Esophagus muscularis mucosa (tissue), 4 donors: ENCODE data around the gene RTKN. TPM values are rescaled to one million over a fixed set of nuclear protein-coding genes. Genes with fewer than 3 reads are reported as not detected.
"Not testable (repeated sequence)": the region's sequence is repeated elsewhere in the genome, so short reads cannot be mapped to it uniquely, and the experiment has no call there.

Source experiments
- DNase-seq: peaks from one replicate; pipeline ENCODE4 v3.0.0-alpha.2; 2017; ENCODE audit errors: extremely low spot score
- H3K27ac ChIP-seq, 4 donors: fragments of 200-600 bp; sonication (generic); replicated peaks in 1 of 4; 1 replicate in 3 of 4; 2 replicates in 1 of 4; pipeline ENCODE4 v1.5.1; 2016 to 2019; ENCODE audit warnings: mild to moderate bottlenecking in 1 of 4
- H3K27me3 ChIP-seq, 4 donors: fragments of 200-600 bp; sonication (generic); one replicate each; pipeline versions ENCODE4 v1.5.1 to v1.6.0; 2016 to 2019
- H3K36me3 ChIP-seq, 4 donors: fragments of 200-600 bp; sonication (generic); one replicate each; pipeline ENCODE4 v1.5.1; 2016 to 2019
- H3K4me1 ChIP-seq, 4 donors: fragments of 200-600 bp; sonication (generic); one replicate each; pipeline ENCODE4 v1.5.1; 2016 to 2019
- H3K4me3 ChIP-seq, 4 donors: fragments of 200-600 bp; sonication (generic); 1 replicate in 2 of 4; 2 replicates in 2 of 4; pipeline ENCODE4 v1.5.1; 2016 to 2019; ENCODE audit warnings: mild to moderate bottlenecking in 4 of 4, moderate library complexity in 1 of 4
- H3K9me3 ChIP-seq, 4 donors: fragments of 200-600 bp; sonication (generic); 1 replicate in 3 of 4; 2 replicates in 1 of 4; pipeline ENCODE4 v1.5.1; 2016 to 2019
- CTCF ChIP-seq, 3 experiments: fragments of 200-600 bp in 2 of 3; fragments of 450-650 bp in 1 of 3; sonication (generic) in 2 of 3; IDR thresholded peaks; one replicate each; pipeline ENCODE4 v1.5.1; 2017 to 2019; ENCODE audit warnings: antibody characterized with exemption in 3 of 3, mild to moderate bottlenecking in 2 of 3, moderate library complexity in 1 of 3
- EP300 ChIP-seq: sonication (generic); formaldehyde crosslinking; IDR thresholded peaks from one replicate; pipeline ENCODE4 v1.6.1; 2017; ENCODE audit warnings: antibody characterized with exemption
- POLR2A ChIP-seq: fragments of 450-650 bp; IDR thresholded peaks from one replicate; pipeline ENCODE4 v1.6.1; 2017; ENCODE audit warnings: antibody characterized with exemption, moderate library complexity, mild to moderate bottlenecking, low read depth
- POLR2AphosphoS5 ChIP-seq, 2 donors: sonication (generic); formaldehyde crosslinking; IDR thresholded peaks; one replicate each; pipeline ENCODE4 v1.6.1; 2017; ENCODE audit warnings: antibody characterized with exemption in 2 of 2
- WGBS: methylation state at CpG from one replicate; pipeline ENCODE4 v1.1.5; 2018; 5-methylcytosine and 5-hydroxymethylcytosine counted together
- intact Hi-C: fragments of 100-400 bp; cut with DNase I; formaldehyde crosslinking; loops from one replicate; pipeline ENCODE4 v1.15.1; 2023
- total RNA-seq, 4 donors: library from RNA; depleted of rRNA; stranded (reverse); fragments of >200 nt; gene quantifications; one replicate each; pipeline versions ENCODE4 v1.1.0 to v1.2.1, GENCODE V29; 2016

RTKN gene
- total RNA-seq, 4 donors from 2014 or later = 8.4 to 14.1 (median 11.3) TPM

DNA sequence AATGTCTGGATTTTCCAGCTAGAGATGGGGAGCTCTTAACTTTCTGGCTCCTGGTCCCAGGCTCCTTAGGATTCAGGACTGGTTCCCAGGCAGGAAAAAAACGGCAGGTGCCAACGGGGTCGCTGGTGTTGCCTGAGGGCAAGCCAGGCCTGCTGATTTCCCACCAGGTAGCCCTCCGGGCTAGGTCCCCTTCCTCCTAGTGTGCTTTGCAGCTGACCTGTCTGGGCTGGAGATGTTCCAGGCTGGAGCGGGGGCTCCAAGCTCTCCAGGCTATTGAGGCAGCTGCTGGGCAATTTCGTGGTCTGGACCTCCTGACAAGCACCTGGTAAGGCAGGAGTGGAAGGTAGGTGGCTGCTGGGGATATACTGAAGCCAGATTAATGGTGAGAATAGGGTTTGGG lies 32.7 kb upstream of the RTKN start:
- H3K27ac ChIP-seq = no peak overlapping the region
- H3K9me3 ChIP-seq = no peaks in the 10 kb centered on the region
- peaks cover 20 to 29% (median 28%) of the 10 kb centered on the region in 4 donors for H3K4me1 ChIP-seq
- no peaks in the 10 kb centered on the region for H3K27me3 ChIP-seq
- WGBS = 89% methylated on average over 6 of the region's 6 CpGs
- TF ChIP-seq CTCF (IDR thresholded peaks at IDR 0.05) = no peak
- no peak for TF ChIP-seq POLR2AphosphoS5 (IDR thresholded peaks at IDR 0.05)
- TF ChIP-seq EP300 = no peak
- TF ChIP-seq POLR2A = no peak
- intact Hi-C loops = no loop called here
- H3K4me3 ChIP-seq = no peak overlapping the region
- peaks cover 15 to 49% (median 39%) of the 10 kb centered on the region in 4 donors for H3K36me3 ChIP-seq
- DNase-seq = no peak

- peaks cover 9 to 36% (median 30%) of the 10 kb centered on the region in 4 donors for H3K36me3 ChIP-seq
- intact Hi-C loops = no loop called here
- no peak for DNase-seq
- TF ChIP-seq POLR2AphosphoS5 (IDR thresholded peaks at IDR 0.05) (no peak), CTCF (IDR thresholded peaks at IDR 0.05) (no peak), POLR2A (no peak), EP300 (no peak)
- H3K27me3 ChIP-seq = no peaks in the 10 kb centered on the region
- peak overlapping the region; percentile 80 to 90 (median 84) for H3K27ac ChIP-seq
- peaks cover 20 to 28% (median 26%) of the 10 kb centered on the region in 4 donors for H3K4me1 ChIP-seq
- no peaks in the 10 kb centered on the region for H3K9me3 ChIP-seq
- 12% methylated on average over 7 of the region's 7 CpGs for WGBS
- H3K4me3 ChIP-seq = peak overlapping the region; percentile 63 to 89 (median 73)
Measured at GRCh38 chr2:74472945-74473258, 31.2 kb upstream of the RTKN start.

GRCh38 chr2:74472086-74472944 lies 30.6 kb upstream of the RTKN start, which contains the start of gene MRPL53:
TSS of gene MRPL53 (minus strand) at chr2:74472680. CDS start at chr2:74472660, 20 bp downstream.
- Histone ChIP-seq H3K27ac (peak within 1 kb of the TSS; percentile 80 to 90 (median 84)), H3K4me3 (peak within 1 kb of the TSS; percentile 63 to 89 (median 73)), H3K36me3 (peaks cover 9 to 31% (median 27%) of the 10 kb centered on the region in 4 donors), H3K4me1 (peaks cover 20 to 28% (median 26%) of the 10 kb centered on the region in 4 donors), H3K9me3 (no peaks in the 10 kb centered on the region), H3K27me3 (no peaks in the 10 kb centered on the region)
- DNase-seq = peak; percentile 98
- TF ChIP-seq POLR2AphosphoS5 (IDR thresholded peaks at IDR 0.05) (peak; percentile 98), EP300 (no peak), POLR2A (peak; percentile 62), CTCF (IDR thresholded peaks at IDR 0.05) (peak in 1 of 3 experiments; percentile 21)
- under 1% methylated on average over 40 of the region's 66 CpGs for WGBS
- intact Hi-C loops = no loop called here

DNA sequence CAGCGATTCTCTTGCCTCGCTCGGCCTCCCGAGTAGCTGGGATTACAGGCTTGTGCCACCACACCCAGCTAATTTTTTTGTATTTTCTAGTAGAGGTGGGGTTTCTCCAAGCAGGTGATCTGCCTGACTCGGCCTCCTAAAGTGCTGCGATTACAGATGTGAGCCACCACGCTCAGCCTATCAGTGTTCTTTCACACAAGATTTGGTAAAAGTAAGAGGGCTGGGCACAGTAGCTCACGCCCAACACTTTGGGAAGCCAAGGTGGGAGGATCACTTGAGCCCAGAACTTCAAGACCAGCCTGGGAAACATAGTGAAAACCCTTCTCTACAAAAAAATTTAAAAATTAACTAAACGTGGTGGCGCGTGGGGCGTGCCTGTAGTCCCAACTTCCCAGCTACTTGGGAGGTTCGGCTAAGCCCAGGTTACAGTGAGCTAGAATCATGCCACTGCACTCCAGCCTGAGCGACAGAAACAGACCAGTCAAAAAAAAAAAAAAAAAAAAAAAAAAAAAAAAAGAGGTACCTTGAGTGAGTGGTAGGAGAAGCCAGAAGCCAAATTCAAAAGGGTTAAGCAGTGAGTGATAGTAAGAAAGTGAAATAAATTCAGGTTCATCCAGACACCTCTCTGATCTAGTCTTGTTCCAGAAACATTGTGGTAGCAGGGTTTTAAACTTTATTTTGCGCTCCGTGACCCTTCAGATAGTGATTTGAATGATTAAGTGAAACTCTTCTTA lies 29.8 kb upstream of the RTKN start:
- no peak for DNase-seq
- H3K36me3 ChIP-seq = peaks cover 9 to 25% (median 21%) of the 10 kb centered on the region in 4 donors

GRCh38 chr2:74470742-74471141 lies 29.0 kb upstream of the RTKN start:
- peaks cover 24 to 35% (median 30%) of the 10 kb centered on the region in 4 donors for H3K4me1 ChIP-seq
- H3K27me3 ChIP-seq, H3K4me3 ChIP-seq, intact Hi-C loops, DNase-seq, H3K9me3 ChIP-seq: not testable (repeated sequence)
- H3K36me3 ChIP-seq = peaks cover 9 to 21% (median 17%) of the 10 kb centered on the region in 4 donors
- H3K27ac ChIP-seq = peak overlapping the region in 2 of 4 donors; percentile 33 to 80
- 96% methylated on average over 12 of the region's 12 CpGs for WGBS

More for the DNA sequence above, 29.8 kb upstream of the RTKN start:
- Histone ChIP-seq H3K9me3 (no peaks in the 10 kb centered on the region), H3K27me3 (no peaks in the 10 kb centered on the region), H3K4me1 (peaks cover 20 to 27% (median 24%) of the 10 kb centered on the region in 4 donors), H3K27ac (peak overlapping the region; percentile 80 to 90 (median 84)), H3K4me3 (peak overlapping the region; percentile 63 to 89 (median 73))
- intact Hi-C loops = no loop called here
- no peak for TF ChIP-seq POLR2A
- no peak for TF ChIP-seq CTCF (IDR thresholded peaks at IDR 0.05)
- no peak for TF ChIP-seq EP300
- no peak for TF ChIP-seq POLR2AphosphoS5 (IDR thresholded peaks at IDR 0.05)
- WGBS = 71% methylated on average over 10 of the region's 16 CpGs
